Measurements from ENCODE around the gene PIP5K1B.

PIP5K1B gene

DNA sequence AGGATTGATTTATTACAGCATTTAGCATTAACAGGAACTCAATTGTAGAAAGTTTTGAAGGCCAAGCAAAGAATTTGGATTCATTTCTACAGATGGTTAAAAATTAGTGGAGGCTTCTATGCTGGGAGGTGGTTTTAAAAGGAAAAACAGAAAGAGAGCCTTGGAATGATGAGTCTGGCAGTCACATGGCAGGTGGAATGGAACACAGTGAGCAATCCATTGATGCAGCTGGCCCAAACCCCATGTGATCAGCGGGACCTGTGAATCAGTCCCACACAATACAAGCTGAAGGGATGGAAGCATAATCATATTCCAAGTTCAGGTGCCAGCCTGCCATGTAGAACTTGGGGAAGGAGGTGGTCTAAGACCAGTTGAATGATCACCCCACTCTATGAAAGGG is 147.9 kb downstream of the PIP5K1B start:
- no peak for DNase-seq (ENCODE audit: low read depth in 2 of 2)

DNA sequence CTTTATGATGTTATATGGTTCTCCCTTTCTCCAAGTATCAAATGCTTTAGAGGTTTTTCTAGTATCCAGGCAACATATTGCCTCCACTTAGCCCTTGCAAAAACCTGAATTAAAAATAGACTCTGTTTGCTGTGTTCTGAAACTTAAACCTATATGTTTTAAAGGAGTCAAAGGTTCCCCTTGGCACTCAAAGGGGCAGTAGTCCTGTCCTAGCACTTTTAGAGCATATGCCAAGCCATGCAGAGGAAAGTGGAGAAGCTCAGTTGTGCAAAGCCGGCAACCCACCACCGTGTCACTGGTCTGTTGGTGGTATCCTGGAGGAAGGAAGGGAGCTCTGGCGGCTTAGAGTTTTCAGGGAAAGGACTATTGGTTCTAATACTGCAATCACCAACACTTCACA is 154.3 kb downstream of the PIP5K1B start:
- no peak for DNase-seq (ENCODE audit: low read depth in 2 of 2)

DNA sequence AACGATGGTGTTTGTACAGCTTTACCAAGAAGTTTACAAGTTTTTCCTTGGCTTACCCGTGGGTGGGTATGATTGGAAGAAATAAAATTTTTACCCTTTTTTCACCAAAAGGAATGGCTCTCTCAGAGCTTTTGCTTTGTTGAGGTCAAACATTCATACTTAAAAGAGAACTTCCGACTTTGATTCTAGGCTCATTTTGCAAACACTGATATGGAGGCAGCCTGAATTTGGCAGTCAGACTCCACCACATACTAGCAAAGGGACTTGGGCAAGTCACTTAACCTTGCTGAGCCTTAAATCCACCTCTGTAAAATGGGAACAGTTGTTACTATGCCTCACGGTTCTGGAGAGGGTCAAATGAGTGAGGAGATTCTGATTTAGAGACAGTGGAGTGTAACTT is 155.4 kb downstream of the PIP5K1B start:
- no peak for DNase-seq (ENCODE audit: low read depth in 2 of 2)

DNA sequence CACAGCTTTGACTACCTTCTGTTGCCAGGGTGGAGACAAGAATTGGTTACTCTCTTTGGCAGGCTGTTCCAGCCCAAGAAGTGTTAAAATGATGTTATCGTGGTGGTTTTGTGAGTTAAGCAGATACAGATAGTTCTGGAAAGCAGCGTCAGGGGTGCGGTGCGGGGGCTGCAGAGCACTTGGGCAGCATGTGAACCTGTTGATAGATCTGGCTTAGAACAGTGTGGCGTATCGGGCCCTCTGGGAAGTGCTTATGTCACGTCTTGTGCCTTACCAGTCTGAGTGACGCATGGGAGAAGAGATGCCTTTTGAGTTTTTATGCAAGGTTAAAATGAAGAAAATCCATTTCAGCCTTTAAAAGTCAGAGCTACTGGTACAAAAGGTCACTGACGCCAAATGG is 156.4 kb downstream of the PIP5K1B start:
- no peak for DNase-seq (ENCODE audit: low read depth in 2 of 2)

DNA sequence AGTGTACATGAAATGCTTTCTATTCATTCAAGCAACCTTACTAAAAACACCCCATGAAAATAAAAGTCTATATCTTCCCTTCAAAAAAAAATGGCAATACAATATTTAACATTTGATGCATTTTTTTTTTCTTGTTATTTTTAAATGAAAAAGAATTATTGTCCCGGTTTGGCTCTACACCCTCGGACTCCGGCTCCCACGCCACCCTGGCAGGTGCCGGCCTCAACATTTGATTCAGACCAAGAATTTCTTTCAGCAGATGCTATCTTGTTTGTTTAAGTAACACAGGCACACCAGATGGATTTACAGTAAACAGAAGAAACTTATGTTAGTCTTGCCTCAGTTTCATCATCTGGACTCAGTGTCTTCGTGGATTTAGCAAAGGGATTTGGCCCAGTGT is 162.0 kb downstream of the PIP5K1B start:
- no peak for DNase-seq (ENCODE audit: low read depth in 2 of 2)

DNA sequence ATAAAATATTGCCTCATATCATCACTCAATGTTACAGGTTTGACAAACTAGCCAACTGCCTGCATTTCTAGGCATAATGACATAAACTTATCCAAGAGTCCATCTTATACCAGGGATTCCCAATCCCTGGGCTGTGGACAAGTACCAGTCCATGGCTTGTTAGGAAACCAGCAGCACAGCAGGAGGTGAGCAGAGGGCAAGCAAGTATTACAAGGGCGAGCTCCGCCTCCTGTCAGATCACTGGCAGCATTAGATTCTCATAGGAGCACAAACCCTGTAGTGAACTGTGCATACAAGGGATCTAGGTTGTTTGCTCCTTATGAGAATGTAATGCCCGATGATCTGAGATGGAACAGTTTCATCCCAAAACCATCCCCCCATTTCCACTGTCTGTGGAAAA is 164.0 kb downstream of the PIP5K1B start:
- DNase-seq (ENCODE audit: low read depth in 2 of 2): no peak

DNA sequence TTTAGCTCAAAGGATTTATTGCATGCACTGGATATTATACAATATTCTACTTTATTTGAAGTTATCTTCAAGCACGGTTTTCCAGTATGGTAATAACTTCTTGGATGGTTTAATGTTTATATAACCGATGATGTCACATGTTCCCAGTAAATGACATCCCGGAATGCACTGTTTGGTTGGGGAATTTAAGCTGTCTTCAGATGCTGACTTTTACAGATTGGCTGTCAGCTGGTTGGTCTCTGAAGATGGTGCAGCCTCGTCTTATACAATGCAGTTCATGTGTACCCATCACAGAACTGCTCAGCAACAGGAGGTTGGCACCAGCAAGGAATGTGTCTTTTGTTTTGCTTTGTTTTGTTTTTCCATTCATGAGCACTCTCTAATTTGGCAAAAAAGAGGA is 165.0 kb downstream of the PIP5K1B start:
- DNase-seq (ENCODE audit: low read depth in 2 of 2): no peak

DNA sequence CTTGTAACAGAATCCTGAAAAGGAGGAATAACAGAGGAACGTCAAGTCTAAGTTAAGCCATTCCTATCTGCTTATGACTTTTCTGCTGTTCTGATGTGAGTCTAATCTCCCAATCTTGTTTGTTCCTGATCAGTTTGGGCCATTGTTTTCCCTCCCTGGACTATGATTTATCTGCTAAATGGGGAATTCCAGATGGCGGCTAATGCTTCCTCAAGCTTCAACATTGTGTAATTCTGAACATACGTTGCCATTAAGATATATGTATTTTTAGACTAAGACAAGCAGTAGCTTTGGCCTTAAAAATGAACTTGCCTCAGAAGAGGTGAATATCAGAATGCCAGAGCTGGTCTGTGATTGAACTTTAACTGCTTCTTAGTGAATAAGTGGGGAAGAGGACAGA is 166.2 kb downstream of the PIP5K1B start:
- no peak for DNase-seq (ENCODE audit: low read depth in 2 of 2)

DNA sequence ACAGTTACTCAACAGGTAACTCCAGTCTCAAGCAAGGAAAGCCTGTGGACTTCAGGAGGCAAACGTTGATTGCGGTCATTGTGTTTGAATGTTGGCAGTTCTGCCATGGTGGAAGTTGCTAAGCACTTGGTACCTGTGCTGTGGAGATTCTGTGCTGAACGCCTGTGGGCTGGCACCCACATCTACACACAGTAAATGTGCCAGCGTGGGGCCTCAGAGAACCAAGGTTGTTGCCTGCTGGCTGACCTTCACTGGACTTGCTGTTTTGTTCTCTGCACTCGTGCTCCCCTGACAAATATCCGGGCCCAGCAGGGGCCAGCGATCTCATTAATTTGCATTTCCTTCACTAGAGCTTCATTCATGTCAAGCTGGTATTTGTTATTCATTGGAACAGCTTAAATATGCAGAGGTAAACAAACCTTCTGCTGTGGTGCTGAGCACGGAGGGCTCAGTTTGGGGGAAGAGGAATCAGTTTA is 167.0 kb downstream of the PIP5K1B start:
- no peak for DNase-seq (ENCODE audit: low read depth in 2 of 2)

DNA sequence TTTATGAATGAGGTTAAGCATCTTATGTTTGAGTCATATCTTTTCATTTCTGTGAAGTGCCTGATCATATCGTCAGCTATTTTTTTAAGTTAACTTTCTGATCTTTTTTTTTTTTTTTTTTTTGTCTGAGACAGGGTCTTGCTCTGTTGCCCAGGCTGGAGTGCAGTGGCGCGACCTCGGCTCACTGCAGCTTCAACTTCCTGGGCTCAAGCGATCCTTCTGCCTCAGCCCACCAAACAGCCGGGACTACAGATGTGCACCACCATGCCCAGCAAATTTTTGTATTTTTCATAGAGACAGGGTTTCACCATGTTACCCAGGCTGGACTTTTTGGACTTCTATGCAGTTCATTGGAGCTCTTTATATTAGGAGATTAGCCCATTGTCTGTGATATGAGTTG is 168.1 kb downstream of the PIP5K1B start:
- no peak for DNase-seq (ENCODE audit: low read depth in 2 of 2)

DNA sequence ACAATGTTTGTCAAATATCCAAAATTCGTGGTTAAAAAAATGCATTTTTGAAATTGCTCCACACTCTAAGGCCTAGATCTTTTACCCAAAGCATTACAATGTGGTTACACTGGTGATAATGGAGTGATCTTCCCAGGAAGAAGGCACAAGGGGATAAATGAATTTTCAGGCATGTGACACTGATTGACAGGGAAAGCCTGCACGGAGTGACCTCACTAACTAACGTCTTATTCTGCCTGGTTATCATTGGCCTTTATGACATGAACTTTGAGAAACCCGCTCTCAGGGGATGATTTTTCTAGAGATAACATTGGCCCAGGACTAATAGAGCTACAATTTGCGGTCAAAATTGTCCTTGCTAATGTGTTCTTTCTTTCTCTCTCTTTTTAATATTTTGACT is 171.2 kb downstream of the PIP5K1B start:
- DNase-seq (ENCODE audit: low read depth in 2 of 2): no peak

DNA sequence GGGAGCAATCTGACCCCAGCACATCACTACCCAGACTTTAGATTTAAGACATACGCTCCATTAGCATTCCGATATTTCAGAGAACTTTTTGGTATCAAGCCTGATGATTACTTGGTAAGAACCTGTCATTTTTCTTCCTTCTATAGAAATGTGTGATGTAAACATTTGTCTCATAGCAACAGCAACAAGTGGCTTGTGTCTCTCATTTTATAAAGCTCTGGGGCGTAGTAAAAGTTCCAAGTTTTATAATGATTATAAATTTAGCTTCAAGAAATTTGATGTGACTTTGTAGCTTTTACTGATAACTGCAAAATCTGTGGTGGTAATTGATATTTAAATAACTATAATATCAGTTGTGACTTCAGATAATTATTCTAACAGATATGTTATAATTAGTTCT is 171.6 kb downstream of the PIP5K1B start:
- DNase-seq (ENCODE audit: low read depth in 2 of 2): no peak

DNA sequence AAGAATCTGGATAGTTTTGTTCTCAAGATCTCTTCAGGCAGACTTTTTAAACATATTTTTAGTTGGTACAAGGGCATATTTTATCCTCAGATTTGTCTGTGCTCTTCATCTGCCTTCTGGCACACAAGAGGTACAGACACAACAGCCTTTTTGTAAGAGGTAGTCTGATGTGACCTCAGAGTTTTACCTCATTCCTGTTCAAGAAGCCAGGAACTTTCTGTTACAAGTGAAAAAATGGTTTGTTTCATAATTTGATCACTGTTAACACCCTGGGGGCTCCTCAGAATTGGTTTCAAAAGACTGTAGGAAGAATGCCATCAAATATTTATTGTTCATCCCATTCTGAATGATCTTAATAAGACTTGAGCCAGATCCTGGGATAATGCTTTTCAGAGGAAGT is 172.2 kb downstream of the PIP5K1B start:
- DNase-seq (ENCODE audit: low read depth in 2 of 2): no peak

DNA sequence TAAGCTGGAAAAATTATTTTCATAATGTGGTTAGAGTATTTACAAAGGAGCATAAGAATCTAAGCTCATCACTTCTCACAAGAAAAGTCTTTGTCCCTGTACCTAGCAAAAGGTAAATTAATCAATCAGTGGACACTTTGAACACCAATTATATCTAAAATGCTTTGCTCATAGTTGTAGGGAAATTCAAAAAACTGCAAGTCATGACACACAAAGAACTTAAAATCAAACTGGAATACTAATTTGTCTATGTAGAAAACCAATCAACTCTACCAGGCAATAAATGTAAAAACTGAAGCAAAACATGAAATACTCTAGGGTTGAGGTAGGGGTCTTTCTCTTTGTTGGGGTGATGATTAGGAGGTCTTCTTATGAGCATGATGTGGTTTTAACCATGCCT is 173.4 kb downstream of the PIP5K1B start:
- DNase-seq (ENCODE audit: low read depth in 2 of 2): no peak

DNA sequence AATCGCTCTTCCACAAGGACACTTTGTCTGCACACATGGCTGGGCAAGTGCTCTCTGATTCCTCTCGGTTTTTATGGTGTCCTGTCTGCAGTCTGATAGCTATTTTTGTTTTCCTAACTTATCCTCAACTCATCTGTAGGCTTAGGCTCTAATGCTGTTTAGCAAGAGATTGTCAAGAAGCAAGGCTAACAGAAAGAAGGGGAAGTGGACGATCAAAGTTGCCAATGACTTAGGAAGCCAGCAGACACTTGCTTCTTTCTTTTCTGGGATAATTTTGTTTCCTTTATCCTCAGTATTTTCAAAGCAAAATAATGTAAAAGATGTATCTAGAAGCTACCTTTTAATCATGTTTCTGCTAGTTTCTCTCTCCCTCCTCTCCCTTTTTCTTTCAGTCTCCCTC is 178.2 kb downstream of the PIP5K1B start:
- no peak for DNase-seq (ENCODE audit: low read depth in 2 of 2)

DNA sequence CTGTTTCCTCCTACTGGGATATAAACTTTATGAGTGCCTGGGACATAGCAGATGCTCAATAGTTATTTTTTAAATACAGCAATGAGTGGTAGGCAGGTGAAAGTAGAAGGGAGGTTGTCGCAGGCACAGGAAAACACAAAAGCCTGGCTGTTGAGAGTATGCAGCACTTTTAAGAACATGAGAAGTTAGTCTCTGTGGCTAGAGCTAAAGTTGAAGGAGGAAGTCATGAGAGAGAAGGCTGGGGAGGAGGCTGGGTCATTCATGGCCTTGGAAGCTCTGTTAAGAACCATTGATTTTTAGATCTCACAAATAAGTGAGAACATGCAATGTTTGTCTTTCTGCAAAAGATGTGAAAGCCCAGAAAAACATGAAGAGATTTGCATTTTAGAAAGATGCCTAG is 182.2 kb downstream of the PIP5K1B start:
- no peak for DNase-seq (ENCODE audit: low read depth in 2 of 2)

DNA sequence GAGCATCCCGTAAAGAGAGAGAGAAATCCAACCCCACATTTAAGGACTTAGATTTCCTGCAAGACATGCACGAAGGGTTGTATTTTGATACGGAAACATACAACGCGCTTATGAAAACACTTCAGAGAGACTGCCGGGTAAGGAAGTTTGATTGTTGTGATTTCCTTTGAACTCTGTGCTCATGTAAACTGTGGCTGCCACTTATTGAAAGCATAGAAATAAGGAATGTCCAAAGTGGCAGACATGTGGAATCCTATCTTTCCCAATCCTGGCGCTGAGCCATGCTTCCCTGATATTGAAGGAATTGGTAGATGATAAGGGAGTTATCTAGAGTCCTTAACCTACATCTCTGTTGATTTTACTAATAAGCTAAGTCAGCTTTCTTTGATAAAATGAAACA is 189.5 kb downstream of the PIP5K1B start:
- DNase-seq (ENCODE audit: low read depth in 2 of 2): no peak

DNA sequence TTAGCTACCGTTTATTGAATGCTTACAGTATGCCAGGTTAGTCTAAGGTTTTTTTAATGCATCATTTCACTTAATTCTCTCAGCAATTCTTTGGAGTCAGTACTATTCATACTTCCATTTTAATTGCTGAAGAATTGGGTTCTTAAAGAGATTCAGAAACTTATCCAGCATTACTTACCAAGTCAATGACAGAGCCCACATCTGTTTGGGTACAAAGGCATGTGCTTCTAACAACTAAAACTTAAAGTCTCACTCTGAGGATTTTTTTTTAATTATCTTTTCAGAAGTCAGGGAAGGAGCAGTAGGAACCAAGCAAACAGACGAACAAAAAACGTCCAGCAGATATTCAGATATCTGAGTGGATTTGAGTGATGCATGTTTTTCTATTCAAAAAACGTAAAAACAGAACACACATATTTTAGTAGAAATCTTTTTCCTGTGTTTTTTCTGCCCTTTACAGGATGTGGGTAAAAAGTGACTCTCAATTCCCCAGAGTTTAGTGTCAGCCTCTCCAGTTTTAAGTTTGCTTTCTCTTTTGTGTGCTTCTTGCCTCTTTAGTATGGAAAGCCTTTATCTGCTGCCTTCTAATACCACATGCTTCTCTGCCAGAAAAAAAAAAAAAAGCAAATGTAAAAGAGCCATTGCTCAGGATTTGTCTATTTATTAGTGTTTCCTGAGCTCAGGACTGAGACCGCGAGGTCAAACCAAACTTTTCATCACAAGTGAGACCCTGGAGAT is 190.9 kb downstream of the PIP5K1B start:
- no peak for DNase-seq (ENCODE audit: low read depth in 2 of 2)

DNA sequence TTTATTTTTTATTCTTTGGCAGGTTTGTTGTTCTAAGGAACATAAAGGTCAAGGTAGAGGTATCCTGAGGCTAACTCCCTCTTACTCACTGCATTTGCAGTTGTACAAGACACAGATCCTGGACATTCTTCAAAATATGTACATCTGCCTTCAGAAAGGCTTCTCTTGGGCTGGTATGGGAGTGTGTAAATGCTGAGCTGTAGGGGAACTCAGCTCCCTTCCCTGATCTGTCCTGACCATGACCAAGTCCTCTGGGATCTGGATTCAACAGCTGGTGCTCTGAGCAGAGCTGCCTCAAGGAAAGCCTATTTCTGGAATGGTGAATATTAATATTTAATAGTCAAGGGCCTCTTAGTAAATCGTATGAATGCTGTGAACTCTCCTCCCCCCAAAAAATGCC is 191.4 kb downstream of the PIP5K1B start:
- no peak for DNase-seq (ENCODE audit: low read depth in 2 of 2)

DNA sequence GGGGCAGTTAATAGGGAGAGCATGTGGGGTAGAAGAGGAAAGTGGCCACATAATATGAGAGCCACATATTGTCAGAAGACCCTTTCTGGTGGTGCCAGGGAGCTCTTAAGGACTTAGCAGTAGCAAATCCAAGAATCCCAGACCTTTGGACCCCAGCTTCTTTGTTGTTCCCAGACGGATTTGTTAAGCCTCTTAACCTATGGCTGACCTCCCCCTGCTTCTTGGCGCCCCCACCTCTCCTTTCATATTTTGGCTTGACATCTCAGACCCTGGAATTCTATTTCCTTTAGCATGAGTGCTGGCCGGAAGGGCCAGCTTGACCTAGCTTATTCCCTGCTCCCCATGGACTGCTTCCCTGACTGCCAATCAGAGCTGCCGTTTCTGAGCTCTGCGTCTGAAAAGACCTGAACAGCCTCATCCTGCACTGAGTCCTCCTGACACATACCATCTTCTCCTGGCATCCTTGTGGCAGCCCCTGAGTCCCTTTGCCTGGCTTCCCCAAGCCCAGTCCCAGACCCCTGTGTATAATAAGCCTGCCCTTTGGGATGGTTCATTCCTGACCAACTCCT is 192.6 kb downstream of the PIP5K1B start:
- no peak for DNase-seq (ENCODE audit: low read depth in 2 of 2)

DNA sequence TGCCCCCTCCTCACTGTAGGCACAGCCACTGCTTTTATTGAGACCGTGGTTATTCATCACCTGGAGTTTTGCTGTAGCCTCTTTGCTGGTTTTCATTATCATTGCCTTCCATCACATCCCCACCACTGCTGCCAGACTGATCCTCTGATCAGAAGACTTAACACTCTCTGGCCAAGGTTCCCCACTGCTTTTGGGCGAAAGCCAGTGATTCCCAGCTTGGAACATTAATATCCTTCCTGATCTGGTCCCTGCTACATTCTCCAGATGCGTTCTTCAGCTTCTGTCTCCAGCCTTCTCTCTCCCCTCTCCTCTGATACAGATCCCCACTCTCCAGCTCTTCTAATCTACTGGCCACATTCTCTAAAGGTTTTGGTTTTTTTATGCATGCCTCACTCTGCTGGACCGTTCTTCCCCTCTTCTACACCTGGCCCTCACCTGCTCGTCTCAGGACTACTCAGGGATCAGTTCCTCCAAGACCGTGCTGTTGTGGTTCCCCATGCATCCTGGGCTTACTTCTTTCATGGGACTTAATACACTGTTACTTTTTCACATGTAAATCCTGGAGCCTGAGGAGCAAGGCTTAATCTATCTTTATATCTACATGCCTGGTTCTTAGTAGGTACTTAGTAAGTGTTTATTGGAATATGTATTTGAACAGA is 193.9 kb downstream of the PIP5K1B start:
- no peak for DNase-seq (ENCODE audit: low read depth in 2 of 2)

DNA sequence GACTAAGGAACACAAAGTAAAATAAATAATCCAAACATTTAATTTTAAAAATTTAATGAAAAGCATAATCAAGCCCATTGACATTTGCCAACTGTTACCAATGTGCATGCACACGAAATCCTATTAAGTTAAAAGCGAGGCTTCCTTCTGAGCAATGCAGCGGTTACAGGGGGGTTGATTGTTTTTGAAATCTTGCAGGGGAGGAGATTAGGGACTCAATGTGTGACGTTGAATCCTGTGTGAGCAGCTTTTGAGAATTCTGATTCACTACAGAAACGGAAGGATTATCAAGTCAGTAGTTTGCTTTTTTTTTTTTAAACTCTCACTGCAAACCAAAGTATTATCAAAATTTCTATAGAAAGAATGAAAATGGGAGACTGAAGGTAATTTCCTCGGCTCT is 199.4 kb downstream of the PIP5K1B start:
- no peak for DNase-seq (ENCODE audit: low read depth in 2 of 2)

DNA sequence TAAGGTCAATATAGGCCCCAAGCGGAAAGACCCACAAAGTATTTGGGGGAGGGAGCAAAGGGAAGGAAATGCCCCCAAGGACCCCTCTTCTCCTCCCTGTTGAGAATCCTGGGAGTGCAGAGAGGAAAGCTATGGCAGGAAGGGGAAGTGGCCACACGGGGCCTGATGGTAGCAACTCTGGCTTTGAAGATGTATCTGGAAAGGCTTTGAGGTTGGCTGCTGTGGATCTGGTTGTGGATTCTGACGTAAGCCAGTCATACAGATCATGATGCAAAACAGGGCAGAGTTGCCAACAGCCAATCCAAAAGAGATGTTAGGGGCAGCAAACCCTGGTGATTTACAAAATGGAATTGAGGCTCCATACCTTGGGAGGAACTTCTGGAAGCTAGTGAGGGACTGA is 200.1 kb downstream of the PIP5K1B start:
- no peak for DNase-seq (ENCODE audit: low read depth in 2 of 2)
